MG63 (cell line): ENCODE data around the gene B4GALNT1. TPM values are rescaled to one million over a fixed set of nuclear protein-coding genes. Genes with fewer than 3 reads are reported as not detected.
"Not testable (repeated sequence)": the region's sequence is repeated elsewhere in the genome, so short reads cannot be mapped to it uniquely, and the experiment has no call there.

ENCODE experiments used
- DNase-seq: peaks from one replicate; pipeline ENCODE4 v3.0.0-alpha.2; 2020
- H3K27me3 ChIP-seq: fragments of 250-450 bp; sonication (Bioruptor Pico); 2 replicates; pipeline ENCODE4 v1.5.1; 2020; ENCODE audit warnings: mild to moderate bottlenecking, moderate library complexity
- H3K36me3 ChIP-seq: fragments of 250-450 bp; sonication (Bioruptor Pico); 2 replicates; pipeline ENCODE4 v1.5.1; 2020; ENCODE audit warnings: mild to moderate bottlenecking, moderate library complexity
- H3K4me3 ChIP-seq: fragments of 250-450 bp; sonication (Bioruptor Pico); 2 replicates; pipeline ENCODE4 v1.5.1; 2020; ENCODE audit warnings: mild to moderate bottlenecking, moderate library complexity
- H3K9me3 ChIP-seq: fragments of 250-450 bp; sonication (Bioruptor Pico); 2 replicates; pipeline ENCODE4 v1.5.1; 2020; ENCODE audit warnings: mild to moderate bottlenecking, moderate library complexity
- total RNA-seq: library from RNA; depleted of rRNA; stranded (reverse); fragments of >200 nt; shearing (Covaris generic); gene quantifications from 2 replicates; pipeline ENCODE4 v1.2.3, GENCODE V29; 2014; ENCODE audit warnings: low replicate concordance

The B4GALNT1 gene
- total RNA-seq, 1 experiment from 2014 or later, result 8.9 TPM

GRCh38 chr12:57626111-57626920, 6.7 kb downstream of the B4GALNT1 start:
- H3K4me3 ChIP-seq, result no peak overlapping the region
- no peak for DNase-seq
- no peaks in the 10 kb centered on the region for H3K27me3 ChIP-seq
- H3K36me3 ChIP-seq, result no peaks in the 10 kb centered on the region
- no peaks in the 10 kb centered on the region for H3K9me3 ChIP-seq

- no peak for DNase-seq
- H3K27me3 ChIP-seq, result no peaks in the 10 kb centered on the region
- no peak overlapping the region for H3K4me3 ChIP-seq
- H3K36me3 ChIP-seq, result no peaks in the 10 kb centered on the region
- H3K9me3 ChIP-seq, result no peaks in the 10 kb centered on the region
These were observed 7.6 kb downstream of the B4GALNT1 start for GRCh38 chr12:57625261-57626032.

GRCh38 chr12:57624441-57625220, 8.4 kb downstream of the B4GALNT1 start:
- H3K4me3 ChIP-seq, result no peak overlapping the region
- no peaks in the 10 kb centered on the region for H3K27me3 ChIP-seq
- H3K9me3 ChIP-seq, result no peaks in the 10 kb centered on the region
- no peaks in the 10 kb centered on the region for H3K36me3 ChIP-seq
- DNase-seq, result no peak

- no peak overlapping the region for H3K4me3 ChIP-seq
These were observed 9.1 kb downstream of the B4GALNT1 start for GRCh38 chr12:57623811-57624390.

GRCh38 chr12:57623385-57623784, 9.6 kb downstream of the B4GALNT1 start:
- Histone ChIP-seq H3K27me3 (no peaks in the 10 kb centered on the region), H3K36me3 (no peaks in the 10 kb centered on the region), H3K9me3 (no peaks in the 10 kb centered on the region), H3K4me3 (no peak overlapping the region)
- DNase-seq, result no peak

More at GRCh38 chr12:57623811-57624390, 9.1 kb downstream of the B4GALNT1 start:
- Histone ChIP-seq H3K36me3 (no peaks in the 10 kb centered on the region), H3K9me3 (no peaks in the 10 kb centered on the region), H3K27me3 (no peaks in the 10 kb centered on the region)
- DNase-seq, result no peak

GRCh38 chr12:57622293-57623245, 10.4 kb downstream of the B4GALNT1 start:
- H3K27me3 ChIP-seq, result no peaks in the 10 kb centered on the region
- DNase-seq, result no peak

GRCh38 chr12:57621497-57622292, 11.3 kb downstream of the B4GALNT1 start:
- Histone ChIP-seq H3K27me3 (no peaks in the 10 kb centered on the region), H3K36me3 (0 out of 2 replicates have a peak, but pooled peaks cover under 1% of the 10 kb centered on the region), H3K4me3 (no peak overlapping the region), H3K9me3 (no peaks in the 10 kb centered on the region)
- DNase-seq, result peak; percentile 31

More at GRCh38 chr12:57622293-57623245, 10.4 kb downstream of the B4GALNT1 start:
- Histone ChIP-seq H3K4me3 (no peak overlapping the region), H3K36me3 (no peaks in the 10 kb centered on the region), H3K9me3 (no peaks in the 10 kb centered on the region)

- no peaks in the 10 kb centered on the region for H3K27me3 ChIP-seq
- DNase-seq, result no peak
These were observed 12.0 kb downstream of the B4GALNT1 start for GRCh38 chr12:57620936-57621496.

GRCh38 chr12:57620245-57620935, 12.6 kb downstream of the B4GALNT1 start:
- Histone ChIP-seq H3K9me3 (no peaks in the 10 kb centered on the region), H3K27me3 (no peaks in the 10 kb centered on the region), H3K4me3 (no peak overlapping the region), H3K36me3 (0 out of 2 replicates have a peak, but pooled peaks cover 2% of the 10 kb centered on the region)
- DNase-seq, result no peak

More at GRCh38 chr12:57620936-57621496, 12.0 kb downstream of the B4GALNT1 start:
- 0 out of 2 replicates have a peak, but pooled peaks cover 2% of the 10 kb centered on the region for H3K36me3 ChIP-seq
- no peaks in the 10 kb centered on the region for H3K9me3 ChIP-seq
- H3K4me3 ChIP-seq, result no peak overlapping the region

GRCh38 chr12:57619434-57620244, 13.4 kb downstream of the B4GALNT1 start:
- peaks cover 4% of the 10 kb centered on the region; the same call in 1 of the 2 replicates for H3K36me3 ChIP-seq
- no peaks in the 10 kb centered on the region for H3K27me3 ChIP-seq
- DNase-seq, result no peak
- H3K4me3 ChIP-seq, result no peak overlapping the region
- no peaks in the 10 kb centered on the region for H3K9me3 ChIP-seq

GRCh38 chr12:57618966-57619433, 14.0 kb downstream of the B4GALNT1 start:
- Histone ChIP-seq H3K9me3 (no peaks in the 10 kb centered on the region), H3K4me3 (no peak overlapping the region), H3K36me3 (peaks cover 4% of the 10 kb centered on the region; the same call in 1 of the 2 replicates), H3K27me3 (no peaks in the 10 kb centered on the region)
- DNase-seq, result no peak

- not testable (repeated sequence) for H3K4me3 ChIP-seq, DNase-seq, H3K36me3 ChIP-seq, H3K9me3 ChIP-seq, H3K27me3 ChIP-seq
These were observed 14.6 kb downstream of the B4GALNT1 start for GRCh38 chr12:57618431-57618830.

GRCh38 chr12:57617942-57618341, 15.1 kb downstream of the B4GALNT1 start:
- Histone ChIP-seq H3K36me3 (peaks cover 4% of the 10 kb centered on the region; the same call in 1 of the 2 replicates), H3K9me3 (no peaks in the 10 kb centered on the region), H3K4me3 (no peak overlapping the region), H3K27me3 (no peaks in the 10 kb centered on the region)
- no peak for DNase-seq
